Measurements from ENCODE around the gene MOB3A.

GRCh38 chr19:2136796-2137195 lies 40.7 kb upstream of the MOB3A start:
- TF ChIP-seq CTCF (IDR thresholded peaks at IDR 0.05) = no peak
- TF ChIP-seq ZFX (IDR thresholded peaks at IDR 0.05; ENCODE audit: borderline replicate concordance) = no peak

All from 22Rv1 (cell line).